ENCODE data around the gene ROR1. TPM values are rescaled to one million over a fixed set of nuclear protein-coding genes. Genes with fewer than 3 reads are reported as not detected.

ROR1 gene
- total RNA-seq, 6 experiments from 2014 or later, result 7.4 to 9.4 (median 8.9) TPM

DNA sequence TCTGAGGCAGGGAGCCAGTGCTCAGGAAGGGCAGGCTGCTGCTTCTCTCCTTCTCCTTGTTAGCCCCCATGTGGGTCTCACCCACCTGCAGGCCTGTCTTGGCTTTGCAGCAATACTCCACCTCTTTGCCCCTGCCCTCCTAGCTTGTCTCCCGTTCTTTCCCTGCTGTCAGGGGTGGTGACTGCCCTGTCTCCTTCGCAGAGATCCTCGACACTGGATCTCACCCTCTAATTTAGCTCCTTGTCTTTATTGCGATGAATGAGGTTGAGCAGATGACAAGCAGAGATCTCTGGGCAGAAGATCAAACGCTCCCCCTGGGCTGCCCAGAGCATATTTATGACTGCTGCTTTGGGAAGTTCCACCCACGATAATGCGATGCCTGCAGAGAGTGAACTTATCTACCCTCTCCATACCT, 199.2 kb downstream of the ROR1 start:
- TF ChIP-seq, protein P1, sequence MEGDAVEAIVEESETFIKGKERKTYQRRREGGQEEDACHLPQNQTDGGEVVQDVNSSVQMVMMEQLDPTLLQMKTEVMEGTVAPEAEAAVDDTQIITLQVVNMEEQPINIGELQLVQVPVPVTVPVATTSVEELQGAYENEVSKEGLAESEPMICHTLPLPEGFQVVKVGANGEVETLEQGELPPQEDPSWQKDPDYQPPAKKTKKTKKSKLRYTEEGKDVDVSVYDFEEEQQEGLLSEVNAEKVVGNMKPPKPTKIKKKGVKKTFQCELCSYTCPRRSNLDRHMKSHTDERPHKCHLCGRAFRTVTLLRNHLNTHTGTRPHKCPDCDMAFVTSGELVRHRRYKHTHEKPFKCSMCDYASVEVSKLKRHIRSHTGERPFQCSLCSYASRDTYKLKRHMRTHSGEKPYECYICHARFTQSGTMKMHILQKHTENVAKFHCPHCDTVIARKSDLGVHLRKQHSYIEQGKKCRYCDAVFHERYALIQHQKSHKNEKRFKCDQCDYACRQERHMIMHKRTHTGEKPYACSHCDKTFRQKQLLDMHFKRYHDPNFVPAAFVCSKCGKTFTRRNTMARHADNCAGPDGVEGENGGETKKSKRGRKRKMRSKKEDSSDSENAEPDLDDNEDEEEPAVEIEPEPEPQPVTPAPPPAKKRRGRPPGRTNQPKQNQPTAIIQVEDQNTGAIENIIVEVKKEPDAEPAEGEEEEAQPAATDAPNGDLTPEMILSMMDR (IDR thresholded peaks at IDR 0.05), result no peak
- no peaks in the 10 kb centered on the region for H3K9me3 Mint-ChIP-seq
- DNase-seq, result no peak
- no peaks in the 10 kb centered on the region; the same call in 1 of the 2 replicates for H3K27me3 Mint-ChIP-seq (ENCODE audit: insufficient read depth)
- 0 out of 2 replicates have a peak, but pooled peaks cover 5% of the 10 kb centered on the region for H3K36me3 Mint-ChIP-seq (ENCODE audit: low read depth)
- no peak overlapping the region for H3K27ac Mint-ChIP-seq
- H3K4me3 Mint-ChIP-seq, result no peak overlapping the region
- H3K4me1 Mint-ChIP-seq (ENCODE audit: low read depth), result peaks cover 24% of the 10 kb centered on the region

DNA sequence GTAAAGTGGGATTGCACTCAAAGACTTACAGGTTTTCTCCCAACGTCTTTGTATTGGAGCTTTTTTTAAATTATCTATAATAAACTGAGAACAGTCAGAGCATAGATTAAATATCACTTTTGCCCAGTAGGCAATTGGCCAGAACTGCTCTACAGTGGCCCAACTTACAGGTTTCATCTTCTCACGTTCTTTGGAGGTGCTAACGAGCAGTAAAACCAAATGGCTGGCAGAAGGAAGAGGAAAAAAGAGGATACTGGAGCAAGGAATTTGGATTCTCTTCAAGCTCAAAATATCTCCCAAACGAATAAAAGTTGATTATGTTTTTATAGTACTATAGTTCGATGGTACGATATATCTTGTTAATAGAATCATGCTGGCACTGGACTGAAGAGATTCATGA, 201.1 kb downstream of the ROR1 start:
- no peak overlapping the region for H3K27ac Mint-ChIP-seq
- H3K9me3 Mint-ChIP-seq, result no peaks in the 10 kb centered on the region
- no peak overlapping the region for H3K4me3 Mint-ChIP-seq
- H3K27me3 Mint-ChIP-seq (ENCODE audit: insufficient read depth), result no peaks in the 10 kb centered on the region; the same call in 1 of the 2 replicates
- 0 out of 2 replicates have a peak, but pooled peaks cover 5% of the 10 kb centered on the region for H3K36me3 Mint-ChIP-seq (ENCODE audit: low read depth)
- no peak for DNase-seq
- TF ChIP-seq, protein P1 (IDR thresholded peaks at IDR 0.05), result no peak
- peaks cover 5% of the 10 kb centered on the region for H3K4me1 Mint-ChIP-seq (ENCODE audit: low read depth)

DNA sequence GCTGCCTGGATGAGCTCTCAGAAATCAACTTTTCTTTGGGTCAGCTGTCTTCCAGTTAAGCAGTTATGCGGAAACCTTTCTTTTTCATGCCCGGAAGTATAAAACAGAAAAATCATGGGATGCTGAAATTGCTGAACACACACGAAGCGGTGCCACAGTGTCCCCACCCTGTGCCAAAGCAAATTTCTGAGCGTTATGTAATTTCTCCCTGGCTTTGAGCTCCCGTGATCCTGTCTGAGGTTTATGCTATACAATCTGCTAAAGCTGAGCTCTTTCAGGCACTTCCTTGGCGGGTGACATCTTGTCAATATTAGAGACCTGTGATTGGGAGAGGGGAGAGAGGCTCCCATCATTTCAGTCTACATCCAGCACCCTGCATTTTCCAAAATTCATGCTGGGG, 201.7 kb downstream of the ROR1 start:
- Mint-ChIP-seq H3K27me3 (ENCODE audit: insufficient read depth) (no peaks in the 10 kb centered on the region; the same call in 1 of the 2 replicates), H3K4me3 (no peak overlapping the region), H3K4me1 (ENCODE audit: low read depth) (no peaks in the 10 kb centered on the region), H3K36me3 (ENCODE audit: low read depth) (0 out of 2 replicates have a peak, but pooled peaks cover 3% of the 10 kb centered on the region), H3K27ac (no peak overlapping the region), H3K9me3 (no peaks in the 10 kb centered on the region)
- no peak for DNase-seq
- TF ChIP-seq, protein P1 (IDR thresholded peaks at IDR 0.05), result no peak

DNA sequence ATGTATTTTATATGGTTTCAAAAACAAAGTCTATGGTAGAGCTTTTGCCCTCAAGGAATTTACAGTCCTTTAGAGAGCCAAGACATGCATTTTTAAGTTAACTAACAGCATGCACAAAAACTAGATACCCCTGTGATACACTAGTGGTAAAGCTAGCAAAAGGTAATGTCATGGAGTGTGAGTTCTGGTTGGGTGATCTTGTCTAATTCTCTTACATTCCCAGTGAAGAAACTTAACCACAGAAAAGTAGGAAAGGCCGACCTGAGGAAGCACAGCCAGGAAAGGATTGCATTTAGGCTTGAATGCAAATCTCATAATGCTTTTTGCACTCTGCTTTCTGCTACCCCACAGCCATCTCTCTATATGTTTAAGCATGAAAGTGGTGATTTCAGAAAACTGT, 202.2 kb downstream of the ROR1 start:
- Mint-ChIP-seq H3K36me3 (ENCODE audit: low read depth) (no peaks in the 10 kb centered on the region), H3K27ac (no peak overlapping the region), H3K4me3 (no peak overlapping the region), H3K4me1 (ENCODE audit: low read depth) (no peaks in the 10 kb centered on the region), H3K9me3 (no peaks in the 10 kb centered on the region), H3K27me3 (ENCODE audit: insufficient read depth) (no peaks in the 10 kb centered on the region; the same call in 1 of the 2 replicates)
- TF ChIP-seq, protein P1 (IDR thresholded peaks at IDR 0.05), result no peak
- no peak for DNase-seq

DNA sequence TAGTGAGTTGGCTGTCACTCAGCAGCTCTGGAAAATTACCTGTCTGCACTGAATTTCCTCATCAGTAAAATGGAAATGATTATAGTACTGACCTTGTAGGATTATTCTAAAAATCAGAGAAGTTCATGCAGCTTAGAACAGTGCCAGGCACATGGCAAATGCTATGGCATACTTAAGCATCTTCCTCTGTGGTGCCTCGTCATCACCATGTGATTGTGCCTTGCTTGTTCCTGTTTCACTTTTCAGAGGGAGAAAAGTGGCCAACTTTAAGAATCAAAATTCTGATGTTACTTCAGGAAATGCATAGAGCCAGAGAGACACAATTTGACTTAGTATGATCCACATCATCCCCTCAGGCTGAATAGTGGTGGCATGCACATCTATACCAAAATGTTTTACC, 203.6 kb downstream of the ROR1 start:
- no peaks in the 10 kb centered on the region; the same call in 1 of the 2 replicates for H3K27me3 Mint-ChIP-seq (ENCODE audit: insufficient read depth)
- H3K4me3 Mint-ChIP-seq, result no peak overlapping the region
- DNase-seq, result no peak
- no peaks in the 10 kb centered on the region for H3K9me3 Mint-ChIP-seq
- TF ChIP-seq, protein P1 (IDR thresholded peaks at IDR 0.05), result no peak
- H3K36me3 Mint-ChIP-seq (ENCODE audit: low read depth), result no peaks in the 10 kb centered on the region
- no peaks in the 10 kb centered on the region for H3K4me1 Mint-ChIP-seq (ENCODE audit: low read depth)
- H3K27ac Mint-ChIP-seq, result no peak overlapping the region
